HCT116 (cell line): ENCODE measurements around the gene SUMO4. TPM values are rescaled to one million over a fixed set of nuclear protein-coding genes. Genes with fewer than 3 reads are reported as not detected.

ENCODE experiments used
- ATAC-seq: fragments of 200-7000 bp; cut with Tn5 transposase; 2 replicates; pipeline ENCODE4 v1.9.1; 2020; ENCODE audit warnings: mild to moderate bottlenecking, moderate library complexity
- BruUV-seq: library from RNA; stranded (reverse); fragments of 400-500 nt; replicated peaks from 2 replicates; lab custom pipeline; 2021; lab: Mats Ljungman, UMichigan
- CTCF ChIA-PET: fragments of 300-600 bp; sonication (Branson Sonifier 250); formaldehyde crosslinking; loops from one replicate; lab custom pipeline; 2021; ENCODE audit warnings: antibody characterized with exemption; lab: Charles Lee
- POLR2A ChIA-PET: fragments of 300-600, 350-600 bp; sonication (Branson Sonifier 250); formaldehyde crosslinking; loops from one replicate; lab custom pipeline; 2021; ENCODE audit warnings: antibody characterized with exemption; lab: Charles Lee
- RAD21 ChIA-PET, 2 experiments: fragments of 300-600 bp; sonication (Branson Sonifier 250); formaldehyde crosslinking; loops; one replicate each; lab custom pipeline; 2023; ENCODE audit warnings: low total read pairs in 2 of 2; ENCODE audit not compliant: uncharacterized antibody in 2 of 2, unreplicated experiment in 2 of 2, low non-redundant PET in 1 of 2; lab: Charles Lee
- DNase-seq: peaks from one replicate; pipeline ENCODE4 v3.0.0-alpha.2; 2010; ENCODE audit warnings: low read depth, low spot score
- H2AFZ ChIP-seq: fragments of 200-600 bp; shearing (Covaris generic), sonication (generic); 2 replicates; pipeline ENCODE4 v1.6.1; 2017; ENCODE audit warnings: low read depth, mixed run types, mixed read lengths, antibody characterized with exemption, low read length; ENCODE audit not compliant: poor library complexity, severe bottlenecking
- H3K27ac ChIP-seq: 2 replicates; pipeline ENCODE4 v1.5.1; 2012; ENCODE audit warnings: low read depth, low read length
- H3K27me3 ChIP-seq: fragments of 200-600 bp; sonication (generic); 2 replicates; pipeline ENCODE4 v1.6.1; 2016; ENCODE audit warnings: mixed run types, low read length, mixed read lengths; ENCODE audit not compliant: insufficient read depth
- H3K36me3 ChIP-seq, 2 experiments: fragments of 200-500 bp in 1 of 2; fragments of 200-600 bp in 1 of 2; sonication (Bioruptor generic) in 1 of 2; sonication (generic) in 1 of 2; 2 replicates each; pipeline versions ENCODE4 v1.5.1 to v1.6.1; 2014 to 2016; ENCODE audit warnings: low read length in 2 of 2, inconsistent platforms in 1 of 2, mixed read lengths in 1 of 2, mixed run types in 1 of 2; ENCODE audit not compliant: insufficient read depth in 2 of 2, control insufficient read depth in 1 of 2
- H3K4me1 ChIP-seq, 2 experiments: fragments of 200-600 bp in 1 of 2; sonication (generic) in 1 of 2; 2 replicates each; pipeline versions ENCODE4 v1.5.1 to v1.6.1; 2012 to 2017; ENCODE audit warnings: low read length in 2 of 2, inconsistent platforms in 1 of 2, mild to moderate bottlenecking in 1 of 2, mixed read lengths in 1 of 2, mixed run types in 1 of 2, moderate library complexity in 1 of 2; ENCODE audit not compliant: insufficient read depth in 2 of 2, control insufficient read depth in 1 of 2
- H3K4me2 ChIP-seq: fragments of 200-600 bp; sonication (generic); 2 replicates; pipeline ENCODE4 v1.6.1; 2017; ENCODE audit warnings: mixed run types, low read length, mixed read lengths
- H3K4me3 ChIP-seq, 2 experiments: fragments of 200-600 bp in 1 of 2; sonication (generic) in 1 of 2; replicated peaks in 1 of 2; 2 replicates each; pipeline ENCODE4 v1.5.1; 2011 to 2016; ENCODE audit warnings: low read length in 2 of 2, control low read depth in 1 of 2, low read depth in 1 of 2, mild to moderate bottlenecking in 1 of 2, mixed read lengths in 1 of 2, mixed run types in 1 of 2
- H3K79me2 ChIP-seq: fragments of 200-600 bp; sonication (generic); 2 replicates; pipeline ENCODE4 v1.6.1; 2017; ENCODE audit warnings: mild to moderate bottlenecking, mixed run types, low read length, moderate library complexity, mixed read lengths; ENCODE audit not compliant: insufficient read depth
- H3K9ac ChIP-seq: fragments of 200-600 bp; sonication (generic); 2 replicates; pipeline ENCODE4 v1.6.1; 2016; ENCODE audit warnings: low read length, mixed read lengths
- H3K9me2 ChIP-seq: fragments of 200-600 bp; sonication (generic), shearing (Covaris generic); 2 replicates; pipeline ENCODE4 v1.6.1; 2017; ENCODE audit warnings: mixed run types, mild to moderate bottlenecking, moderate library complexity; ENCODE audit not compliant: insufficient read depth
- H3K9me3 ChIP-seq, 2 experiments: fragments of 200-500 bp in 1 of 2; fragments of 200-600 bp in 1 of 2; sonication (Bioruptor generic) in 1 of 2; sonication (generic) in 1 of 2; 2 replicates each; pipeline ENCODE4 v1.6.1; 2014 to 2017; ENCODE audit warnings: low read length in 2 of 2, mixed read lengths in 2 of 2, inconsistent platforms in 1 of 2, low read depth in 1 of 2, mild to moderate bottlenecking in 1 of 2, mixed run types in 1 of 2, moderate library complexity in 1 of 2; ENCODE audit not compliant: control insufficient read depth in 1 of 2, insufficient read depth in 1 of 2
- H4K20me1 ChIP-seq: fragments of 200-600 bp; sonication (generic), shearing (Covaris generic); 2 replicates; pipeline ENCODE4 v1.6.1; 2017; ENCODE audit warnings: mixed run types, mild to moderate bottlenecking, moderate library complexity; ENCODE audit not compliant: insufficient read depth
- CBX3 ChIP-seq: IDR thresholded peaks from 2 replicates; pipeline ENCODE4 v1.6.1; 2012; ENCODE audit warnings: low read depth
- EGR1 ChIP-seq: IDR thresholded peaks from 2 replicates; pipeline ENCODE4 v1.6.1; 2012; ENCODE audit warnings: low read depth
- JUND ChIP-seq: IDR thresholded peaks from 2 replicates; pipeline ENCODE4 v1.6.1; 2012
- MAX ChIP-seq: IDR thresholded peaks from 2 replicates; pipeline ENCODE4 v1.6.1; 2012
- RAD21 ChIP-seq: IDR thresholded peaks from 2 replicates; pipeline ENCODE4 v1.6.1; 2012; ENCODE audit warnings: low read depth, mild to moderate bottlenecking
- SP1 ChIP-seq: IDR thresholded peaks from 2 replicates; pipeline ENCODE4 v1.6.1; 2012; ENCODE audit warnings: low read depth
- SRF ChIP-seq: IDR thresholded peaks from 2 replicates; pipeline ENCODE4 v1.6.1; 2012; ENCODE audit warnings: low read depth
- intact Hi-C: fragments of 100-400 bp; cut with micrococcal nuclease; formaldehyde crosslinking; loops from 2 replicates; pipeline ENCODE4 v1.10.0; 2022
- total RNA-seq: library from RNA; stranded (reverse); gene quantifications from one replicate; pipeline ENCODE4 v1.2.1, GENCODE V29; 2021; ENCODE audit not compliant: unreplicated experiment
- TF ChIP-seq, protein P1 (sequence below): IDR thresholded peaks from 2 replicates; pipeline ENCODE4 v1.6.1; 2011; ENCODE audit warnings: mild to moderate bottlenecking, low read length, moderate library complexity; ENCODE audit not compliant: insufficient replicate concordance; ENCODE audit errors: extremely low read depth
- TF ChIP-seq, protein P2 (sequence below): IDR thresholded peaks from 2 replicates; pipeline ENCODE4 v1.6.1; 2012; ENCODE audit warnings: low read depth
- TF ChIP-seq, protein P3 (sequence below): IDR thresholded peaks from 2 replicates; pipeline ENCODE4 v1.6.1; 2012

SUMO4 gene
- total RNA-seq, 1 experiment from 2014 or later = 1.6 TPM

GRCh38 chr6:149395185-149395584 lies 4.9 kb upstream of the SUMO4 start:
- H3K79me2 ChIP-seq = peaks cover 49% of the 10 kb centered on the region
- TF ChIP-seq EGR1 (no peak), MAX (no peak), RAD21 (no peak), SP1 (no peak), CBX3 (no peak), SRF (no peak), JUND (no peak)
- TF ChIP-seq, protein P1, sequence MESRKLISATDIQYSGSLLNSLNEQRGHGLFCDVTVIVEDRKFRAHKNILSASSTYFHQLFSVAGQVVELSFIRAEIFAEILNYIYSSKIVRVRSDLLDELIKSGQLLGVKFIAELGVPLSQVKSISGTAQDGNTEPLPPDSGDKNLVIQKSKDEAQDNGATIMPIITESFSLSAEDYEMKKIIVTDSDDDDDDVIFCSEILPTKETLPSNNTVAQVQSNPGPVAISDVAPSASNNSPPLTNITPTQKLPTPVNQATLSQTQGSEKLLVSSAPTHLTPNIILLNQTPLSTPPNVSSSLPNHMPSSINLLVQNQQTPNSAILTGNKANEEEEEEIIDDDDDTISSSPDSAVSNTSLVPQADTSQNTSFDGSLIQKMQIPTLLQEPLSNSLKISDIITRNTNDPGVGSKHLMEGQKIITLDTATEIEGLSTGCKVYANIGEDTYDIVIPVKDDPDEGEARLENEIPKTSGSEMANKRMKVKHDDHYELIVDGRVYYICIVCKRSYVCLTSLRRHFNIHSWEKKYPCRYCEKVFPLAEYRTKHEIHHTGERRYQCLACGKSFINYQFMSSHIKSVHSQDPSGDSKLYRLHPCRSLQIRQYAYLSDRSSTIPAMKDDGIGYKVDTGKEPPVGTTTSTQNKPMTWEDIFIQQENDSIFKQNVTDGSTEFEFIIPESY = no peak
- TF ChIP-seq, protein P2, sequence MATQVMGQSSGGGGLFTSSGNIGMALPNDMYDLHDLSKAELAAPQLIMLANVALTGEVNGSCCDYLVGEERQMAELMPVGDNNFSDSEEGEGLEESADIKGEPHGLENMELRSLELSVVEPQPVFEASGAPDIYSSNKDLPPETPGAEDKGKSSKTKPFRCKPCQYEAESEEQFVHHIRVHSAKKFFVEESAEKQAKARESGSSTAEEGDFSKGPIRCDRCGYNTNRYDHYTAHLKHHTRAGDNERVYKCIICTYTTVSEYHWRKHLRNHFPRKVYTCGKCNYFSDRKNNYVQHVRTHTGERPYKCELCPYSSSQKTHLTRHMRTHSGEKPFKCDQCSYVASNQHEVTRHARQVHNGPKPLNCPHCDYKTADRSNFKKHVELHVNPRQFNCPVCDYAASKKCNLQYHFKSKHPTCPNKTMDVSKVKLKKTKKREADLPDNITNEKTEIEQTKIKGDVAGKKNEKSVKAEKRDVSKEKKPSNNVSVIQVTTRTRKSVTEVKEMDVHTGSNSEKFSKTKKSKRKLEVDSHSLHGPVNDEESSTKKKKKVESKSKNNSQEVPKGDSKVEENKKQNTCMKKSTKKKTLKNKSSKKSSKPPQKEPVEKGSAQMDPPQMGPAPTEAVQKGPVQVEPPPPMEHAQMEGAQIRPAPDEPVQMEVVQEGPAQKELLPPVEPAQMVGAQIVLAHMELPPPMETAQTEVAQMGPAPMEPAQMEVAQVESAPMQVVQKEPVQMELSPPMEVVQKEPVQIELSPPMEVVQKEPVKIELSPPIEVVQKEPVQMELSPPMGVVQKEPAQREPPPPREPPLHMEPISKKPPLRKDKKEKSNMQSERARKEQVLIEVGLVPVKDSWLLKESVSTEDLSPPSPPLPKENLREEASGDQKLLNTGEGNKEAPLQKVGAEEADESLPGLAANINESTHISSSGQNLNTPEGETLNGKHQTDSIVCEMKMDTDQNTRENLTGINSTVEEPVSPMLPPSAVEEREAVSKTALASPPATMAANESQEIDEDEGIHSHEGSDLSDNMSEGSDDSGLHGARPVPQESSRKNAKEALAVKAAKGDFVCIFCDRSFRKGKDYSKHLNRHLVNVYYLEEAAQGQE = no peak
- TF ChIP-seq, protein P3, sequence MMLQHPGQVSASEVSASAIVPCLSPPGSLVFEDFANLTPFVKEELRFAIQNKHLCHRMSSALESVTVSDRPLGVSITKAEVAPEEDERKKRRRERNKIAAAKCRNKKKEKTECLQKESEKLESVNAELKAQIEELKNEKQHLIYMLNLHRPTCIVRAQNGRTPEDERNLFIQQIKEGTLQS = no peak
- RAD21 ChIA-PET = no interaction called here
- no peaks in the 10 kb centered on the region for H3K9me2 ChIP-seq
- no peak for ATAC-seq
- no peak overlapping the region for H2AFZ ChIP-seq
- H3K27ac ChIP-seq = no peak overlapping the region
- no peaks in the 10 kb centered on the region for H3K27me3 ChIP-seq
- DNase-seq = no peak
- no peaks in the 10 kb centered on the region for H3K4me1 ChIP-seq
- no peak overlapping the region for H3K9ac ChIP-seq
- CTCF ChIA-PET = no interaction called here
- no peaks in the 10 kb centered on the region for H3K9me3 ChIP-seq
- H3K4me3 ChIP-seq = no peak overlapping the region
- POLR2A ChIA-PET = no interaction called here
- no peak overlapping the region for H3K4me2 ChIP-seq
- H4K20me1 ChIP-seq = no peaks in the 10 kb centered on the region
- H3K36me3 ChIP-seq = peaks cover 8 to 13% of the 10 kb centered on the region in 2 experiments; a peak in 3 of 4 replicates
- intact Hi-C loops = no loop called here
- no TSS peak for BruUV-seq
